ENCODE measurements around the gene THOC5. TPM values are rescaled to one million over a fixed set of nuclear protein-coding genes. Genes with fewer than 3 reads are reported as not detected.

Gene THOC5
- total and polyA plus RNA-seq, 2 of the 4 experiments (the other 2 are of a cell fraction) = 68.4 to 73.7 TPM

- no peaks in the 10 kb centered on the region for H4K20me1 ChIP-seq (ENCODE audit: insufficient read depth, low read length)
- ATAC-seq (ENCODE audit: low read depth) = no peak
- no peak overlapping the region for H2AK9ac ChIP-seq (replicated peaks; ENCODE audit: low read depth, low read length, poor library complexity)
- no peak overlapping the region for H3K4me3 ChIP-seq (ENCODE audit: insufficient read depth, low read depth, low read length)
- H3K9me3 ChIP-seq (ENCODE audit: control insufficient read depth, insufficient read depth, low read length) = no peaks in the 10 kb centered on the region
- no peak overlapping the region for H2BK15ac ChIP-seq (ENCODE audit: low read depth, low read length)
- DNase-seq = no peak
- no peak overlapping the region for H2BK5ac ChIP-seq (ENCODE audit: low read depth, low read length, poor library complexity, severe bottlenecking)
- CTCF ChIA-PET = no interaction called here
- no peak overlapping the region for H3K18ac ChIP-seq (ENCODE audit: low read depth, low read length)
- H3K9ac ChIP-seq (ENCODE audit: low read depth, low read length) = no peak overlapping the region
- no peaks in the 10 kb centered on the region for H3K79me1 ChIP-seq (ENCODE audit: low read depth in 1 of 2, low read length in 2 of 2)
- POLR2A ChIA-PET (ENCODE audit: unreplicated experiment) = no interaction called here
- H2BK20ac ChIP-seq (ENCODE audit: low read depth, low read length) = no peak overlapping the region
- no peaks in the 10 kb centered on the region for H3K9me1 ChIP-seq (ENCODE audit: insufficient read depth, low read length)
- no peak overlapping the region for H3K56ac ChIP-seq (ENCODE audit: extremely low read depth, insufficient read depth, low read length)
- H2BK120ac ChIP-seq (ENCODE audit: low read depth, low read length) = no peak overlapping the region
- WGBS, 2 experiments (ENCODE audit: extremely low coverage in 2 of 2, insufficient read length in 1 of 2) = 100% methylated on average over 1 of the region's 6 CpGs; no CpG with 5 or more reads in 1 of the 2 experiments
- H3K27ac ChIP-seq (ENCODE audit: insufficient read depth, low read length) = no peak overlapping the region
- TF ChIP-seq RAD21 (IDR thresholded peaks at IDR 0.05; ENCODE audit: low read length) = no peak
- TF ChIP-seq NFE2L2 (IDR thresholded peaks at IDR 0.05; ENCODE audit: low read depth, low read length) = no peak
- no peak for TF ChIP-seq ELK1 (IDR thresholded peaks at IDR 0.05; ENCODE audit: borderline replicate concordance, low read depth, low read length)
- TF ChIP-seq MXI1 (IDR thresholded peaks at IDR 0.05; ENCODE audit: borderline replicate concordance, low read depth, low read length) = no peak
- TF ChIP-seq SMC3 (IDR thresholded peaks at IDR 0.05; ENCODE audit: low read depth, low read length) = no peak
- no peak for TF ChIP-seq CTCF (conservative IDR thresholded peaks at IDR 0.05; ENCODE audit: low read depth, low read length)
- no peak for TF ChIP-seq BHLHE40 (IDR thresholded peaks at IDR 0.05; ENCODE audit: low read depth, low read length)
- TF ChIP-seq CHD1 (IDR thresholded peaks at IDR 0.05; ENCODE audit: low read depth, low read length) = no peak
- no peak overlapping the region for H4K8ac ChIP-seq (ENCODE audit: low read depth in 2 of 2, low read length in 2 of 2)
- H3K23ac ChIP-seq (ENCODE audit: low read depth, low read length) = no peak overlapping the region
- H3K27me3 ChIP-seq (ENCODE audit: control insufficient read depth, insufficient read depth, low read length) = no peaks in the 10 kb centered on the region
- H2AK5ac ChIP-seq (ENCODE audit: low read depth, low read length) = no peak overlapping the region
- no peak overlapping the region for H4K5ac ChIP-seq (ENCODE audit: low read depth, low read length)
- intact Hi-C loops (cut with micrococcal nuclease) = no loop called here
- dilution Hi-C loops (cut with HindIII; ENCODE audit: low sequenced_read_pairs, unreplicated experiment) = no loop called here
- no peaks in the 10 kb centered on the region for H3K4me1 ChIP-seq (ENCODE audit: control insufficient read depth, insufficient read depth, low read length)
- no peak overlapping the region for H3K4ac ChIP-seq (ENCODE audit: low read depth, low read length)
- H2AFZ ChIP-seq (replicated peaks; ENCODE audit: low read length, poor library complexity) = no peak overlapping the region
- H4K91ac ChIP-seq (ENCODE audit: insufficient read depth, low read depth, low read length) = no peak overlapping the region
- no peak overlapping the region for H3K4me2 ChIP-seq (ENCODE audit: low read depth, low read length)
- no TSS peak for BruUV-seq (replicated peaks)
- peaks cover 46% of the 10 kb centered on the region for H3K36me3 ChIP-seq (ENCODE audit: control insufficient read depth, insufficient read depth, low read length)
- in situ Hi-C loops (cut with MboI; ENCODE audit: low sequenced_read_pairs) = no loop called here
- H3K14ac ChIP-seq (replicated peaks; ENCODE audit: low read depth, low read length) = no peak overlapping the region
Measured at GRCh38 chr22:29563652-29564460, 10.3 kb upstream of the THOC5 start.
